GM20431 (cell line): ENCODE data around the gene CDH12.
"Not testable (repeated sequence)": the region's sequence is repeated elsewhere in the genome, so short reads cannot be mapped to it uniquely, and the experiment has no call there.

Experiments
- in situ Hi-C: fragments of 300-500 bp; cut with MseI, MboI; formaldehyde crosslinking; loops from one replicate; pipeline ENCODE4 v1.15.0; 2020; ENCODE audit warnings: low sequenced_read_pairs; ENCODE audit not compliant: unreplicated experiment

Gene CDH12

GRCh38 chr5:22776285-22776684 is 76.9 kb downstream of the CDH12 start:
- in situ Hi-C loops = no loop called here

DNA sequence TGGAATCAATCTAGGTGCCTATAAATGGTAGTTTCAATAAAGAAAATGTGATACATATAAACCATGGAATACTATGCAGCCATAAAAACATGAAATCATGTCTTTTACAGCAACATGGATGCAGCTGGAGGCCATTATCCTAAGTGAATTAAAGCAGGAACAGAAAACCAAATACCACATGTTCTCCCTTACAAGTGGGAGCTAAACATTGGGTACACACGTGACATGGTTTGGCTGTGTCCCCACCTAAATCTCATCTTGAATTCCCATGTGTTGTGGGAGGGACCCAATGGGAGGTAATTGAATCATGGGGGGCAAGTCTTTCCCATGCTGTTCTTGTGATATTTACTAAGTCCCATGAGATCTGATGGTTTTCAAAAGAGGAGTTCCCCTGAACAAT is 78.9 kb downstream of the CDH12 start:
- in situ Hi-C loops = not testable (repeated sequence)

- in situ Hi-C loops = no loop called here
These were observed 88.4 kb downstream of the CDH12 start for GRCh38 chr5:22764736-22765135.

- in situ Hi-C loops = no loop called here
These were observed 95.4 kb downstream of the CDH12 start for GRCh38 chr5:22757776-22758175.

GRCh38 chr5:22754155-22754554 is 99.0 kb downstream of the CDH12 start:
- in situ Hi-C loops = no loop called here

DNA sequence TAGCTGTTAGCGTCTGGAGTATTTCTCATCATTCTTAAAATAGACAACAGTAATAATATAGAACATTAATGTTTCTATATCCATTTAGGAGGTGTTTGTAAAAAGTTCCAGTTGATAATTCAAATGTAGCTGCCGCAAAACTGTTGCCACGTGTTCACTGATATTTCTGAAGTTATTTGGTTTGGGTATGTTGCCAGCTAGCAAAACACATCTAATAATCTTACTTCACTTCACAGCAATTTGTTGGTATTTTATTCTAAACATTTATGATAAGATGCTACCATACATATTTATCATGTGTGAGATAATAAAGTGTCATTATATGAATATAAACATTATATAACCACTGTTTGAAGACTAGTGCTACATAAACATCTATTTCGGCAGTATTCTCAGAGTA is 101.6 kb downstream of the CDH12 start:
- in situ Hi-C loops = no loop called here

DNA sequence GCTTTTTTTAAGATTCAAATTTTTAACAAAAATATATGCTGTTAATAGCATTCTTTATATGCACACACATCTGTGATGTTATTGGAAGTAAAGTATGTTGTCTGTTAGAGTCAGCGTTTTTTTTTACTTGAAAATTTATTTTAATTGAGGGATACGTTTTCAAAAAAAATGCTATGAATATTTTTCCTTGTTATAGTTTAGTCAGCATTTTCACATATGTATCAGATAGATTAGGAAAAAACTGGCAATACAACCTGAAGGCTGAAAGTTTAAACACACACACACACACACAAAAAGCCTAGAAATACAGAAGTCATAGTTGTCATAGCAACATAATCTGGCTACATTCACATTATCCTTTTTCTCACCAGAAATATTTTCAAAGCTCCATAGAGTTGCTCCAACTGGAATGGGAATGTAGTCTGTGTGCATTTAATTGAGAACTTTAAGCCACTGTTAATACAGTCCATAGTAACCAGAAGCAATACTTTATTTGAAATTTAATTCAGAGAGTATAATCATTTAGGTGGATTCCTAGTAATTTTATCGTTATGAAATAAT is 116.6 kb downstream of the CDH12 start:
- in situ Hi-C loops = no loop called here

GRCh38 chr5:22734907-22735306 is 118.2 kb downstream of the CDH12 start:
- in situ Hi-C loops = no loop called here

DNA sequence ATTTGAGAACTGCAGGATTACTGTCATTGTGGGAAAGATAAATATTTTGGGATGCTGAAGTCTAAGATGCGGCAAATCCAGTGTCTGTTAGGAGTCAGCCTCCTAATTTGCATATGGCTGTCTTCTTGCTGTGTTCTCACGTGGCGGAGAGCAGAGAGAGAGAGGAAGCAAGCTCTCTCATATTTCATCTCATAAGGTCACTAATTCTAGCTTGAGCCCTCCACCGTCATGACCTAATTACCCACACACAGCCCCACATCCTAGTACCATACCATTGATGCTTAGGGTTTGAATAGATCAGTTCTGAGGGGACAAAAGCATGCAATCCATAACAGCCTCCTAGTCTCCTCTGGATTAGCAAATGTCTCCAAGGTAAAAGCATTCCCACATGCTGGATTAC is 124.5 kb downstream of the CDH12 start:
- in situ Hi-C loops = no loop called here

DNA sequence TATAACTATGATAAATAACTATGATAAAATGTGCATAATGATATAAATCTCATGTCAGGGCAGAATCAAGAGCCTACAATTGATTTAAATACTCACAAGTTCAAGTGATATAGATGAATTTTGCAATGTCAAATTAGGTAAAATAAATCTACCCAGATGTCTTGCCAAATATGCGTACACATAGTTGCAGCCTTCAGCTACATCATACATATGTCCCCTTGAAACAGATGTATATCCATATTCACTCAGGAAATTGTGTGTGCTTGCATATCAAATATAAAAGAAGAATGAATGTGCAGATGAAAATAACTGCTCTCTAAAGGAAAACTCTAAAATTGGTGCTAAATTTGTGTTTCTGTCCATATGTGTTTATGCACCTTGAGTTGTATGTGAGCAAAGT is 130.7 kb downstream of the CDH12 start:
- in situ Hi-C loops = no loop called here

- in situ Hi-C loops = no loop called here
These were observed 131.1 kb downstream of the CDH12 start for GRCh38 chr5:22722056-22722455.

DNA sequence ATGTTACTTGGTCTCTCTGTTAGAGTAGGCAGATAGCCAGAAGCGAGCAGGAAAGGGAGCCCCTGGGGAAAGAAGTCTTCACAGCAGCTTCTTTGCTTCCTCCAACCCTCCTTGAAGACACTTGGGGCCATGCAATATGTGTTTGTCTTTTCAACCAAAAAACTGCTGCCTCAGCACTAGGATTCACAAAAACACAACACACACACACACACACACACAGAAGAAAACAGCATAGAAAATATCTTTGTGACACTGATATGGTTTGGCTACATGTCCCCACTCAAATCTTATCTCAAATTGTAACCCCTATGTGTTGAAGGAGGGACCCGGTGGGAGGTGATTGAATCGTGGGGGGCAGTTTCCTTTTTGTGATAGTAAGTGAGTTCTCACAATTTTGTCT is 133.3 kb downstream of the CDH12 start:
- in situ Hi-C loops = no loop called here

GRCh38 chr5:22710660-22711059 is 142.5 kb downstream of the CDH12 start:
- in situ Hi-C loops = no loop called here

DNA sequence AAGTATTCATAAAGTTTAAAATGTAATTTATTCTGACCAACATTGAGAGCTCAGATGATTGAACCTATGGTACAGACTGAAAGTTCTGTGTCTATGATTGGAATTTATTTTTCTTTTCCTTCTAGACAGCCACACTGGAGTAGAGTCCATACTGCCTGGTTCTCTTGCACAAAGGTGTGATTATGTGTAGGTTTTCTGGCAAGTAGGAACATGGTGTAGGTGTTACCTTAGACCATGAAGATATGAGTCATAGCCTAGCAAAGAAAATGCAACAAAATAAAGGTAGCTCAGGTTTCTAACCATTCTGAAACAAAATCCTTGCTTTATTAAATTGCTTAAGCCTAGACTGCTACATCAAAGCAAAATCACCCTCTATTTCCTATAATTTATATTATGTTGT is 143.4 kb downstream of the CDH12 start:
- in situ Hi-C loops = no loop called here

- in situ Hi-C loops = no loop called here
These were observed 144.3 kb downstream of the CDH12 start for GRCh38 chr5:22708770-22709328.

- in situ Hi-C loops = no loop called here
These were observed 146.2 kb downstream of the CDH12 start for GRCh38 chr5:22706901-22707300.

- in situ Hi-C loops = no loop called here
These were observed 153.8 kb downstream of the CDH12 start for GRCh38 chr5:22699319-22699718.

DNA sequence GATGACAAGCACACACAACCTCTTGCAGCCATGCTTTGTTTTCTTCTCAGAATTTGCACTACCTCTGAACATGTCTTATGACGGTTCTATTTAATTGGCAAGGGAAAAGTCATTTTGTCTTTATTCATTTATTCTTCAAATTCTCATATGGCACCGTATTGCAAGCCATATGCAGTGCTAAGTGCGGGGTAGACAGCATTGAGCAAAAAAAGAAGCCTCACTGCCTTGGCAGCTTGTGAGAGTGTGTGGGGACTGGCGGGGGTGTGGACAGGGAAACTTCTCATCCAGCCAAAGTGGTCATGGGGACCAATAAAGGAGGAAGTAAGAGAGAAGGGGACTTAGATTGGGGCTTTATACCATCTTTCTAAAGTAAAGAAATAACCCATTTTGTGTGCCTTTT is 160.0 kb downstream of the CDH12 start:
- in situ Hi-C loops = no loop called here

- in situ Hi-C loops = no loop called here
These were observed 170.1 kb downstream of the CDH12 start for GRCh38 chr5:22683050-22683449.

GRCh38 chr5:22678886-22679285 is 174.3 kb downstream of the CDH12 start:
- in situ Hi-C loops = no loop called here

GRCh38 chr5:22673131-22673530 is 180.0 kb downstream of the CDH12 start:
- in situ Hi-C loops = no loop called here

DNA sequence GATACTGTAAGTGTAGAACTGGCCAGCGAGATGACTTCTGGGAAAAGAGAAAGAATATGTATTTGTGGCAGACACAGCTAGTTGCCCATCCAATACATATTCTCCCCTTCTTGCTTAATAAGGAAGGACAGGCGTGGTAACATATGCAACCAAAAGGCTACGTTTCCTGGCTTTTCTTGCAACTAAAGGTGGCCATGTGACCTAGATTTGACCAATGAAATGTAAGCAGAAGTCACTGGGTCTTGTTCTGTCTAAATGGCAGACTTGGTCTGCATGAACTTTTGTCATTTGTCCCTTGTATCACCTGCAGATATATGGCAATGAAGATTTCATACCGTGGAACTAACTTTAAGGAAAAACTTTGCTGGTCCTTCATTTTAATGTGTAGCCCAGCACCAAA is 183.8 kb downstream of the CDH12 start:
- in situ Hi-C loops = no loop called here
